Measurements from ENCODE around the gene CTDP1.

Gene CTDP1

GRCh38 chr18:79679552-79680099 lies at the start of gene CTDP1:
Gene CTDP1, plus strand, starts transcription at chr18:79679803. Its CDS starts 145 bp downstream, at chr18:79679948.
- peak; percentile 76 for ATAC-seq
- TF ChIP-seq TCF4 (CRISPR knock-in tag; IDR thresholded peaks at IDR 0.05; ENCODE audit: borderline replicate concordance) (no peak), ZFP30 (CRISPR knock-in tag; IDR thresholded peaks at IDR 0.05) (no peak), RARB (CRISPR knock-in tag; IDR thresholded peaks at IDR 0.05) (no peak), ZFP3 (CRISPR knock-in tag; IDR thresholded peaks at IDR 0.05) (peak; percentile 82), GLIS3 (CRISPR knock-in tag; IDR thresholded peaks at IDR 0.05) (no peak), CSDC2 (CRISPR knock-in tag; IDR thresholded peaks at IDR 0.05) (peak; percentile 85; the same call in 1 of the 2 replicates), TSHZ2 (CRISPR knock-in tag; IDR thresholded peaks at IDR 0.05) (peak; percentile 85)
- TF ChIP-seq, protein P1, sequence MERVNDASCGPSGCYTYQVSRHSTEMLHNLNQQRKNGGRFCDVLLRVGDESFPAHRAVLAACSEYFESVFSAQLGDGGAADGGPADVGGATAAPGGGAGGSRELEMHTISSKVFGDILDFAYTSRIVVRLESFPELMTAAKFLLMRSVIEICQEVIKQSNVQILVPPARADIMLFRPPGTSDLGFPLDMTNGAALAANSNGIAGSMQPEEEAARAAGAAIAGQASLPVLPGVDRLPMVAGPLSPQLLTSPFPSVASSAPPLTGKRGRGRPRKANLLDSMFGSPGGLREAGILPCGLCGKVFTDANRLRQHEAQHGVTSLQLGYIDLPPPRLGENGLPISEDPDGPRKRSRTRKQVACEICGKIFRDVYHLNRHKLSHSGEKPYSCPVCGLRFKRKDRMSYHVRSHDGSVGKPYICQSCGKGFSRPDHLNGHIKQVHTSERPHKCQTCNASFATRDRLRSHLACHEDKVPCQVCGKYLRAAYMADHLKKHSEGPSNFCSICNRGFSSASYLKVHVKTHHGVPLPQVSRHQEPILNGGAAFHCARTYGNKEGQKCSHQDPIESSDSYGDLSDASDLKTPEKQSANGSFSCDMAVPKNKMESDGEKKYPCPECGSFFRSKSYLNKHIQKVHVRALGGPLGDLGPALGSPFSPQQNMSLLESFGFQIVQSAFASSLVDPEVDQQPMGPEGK (CRISPR knock-in tag; IDR thresholded peaks at IDR 0.05; ENCODE audit: borderline replicate concordance) = no peak

GRCh38 chr18:79630281-79631095 lies 49.1 kb upstream of the CTDP1 start:
- peak; percentile 63 for ATAC-seq
- TF ChIP-seq ZNF70 (CRISPR knock-in tag; IDR thresholded peaks at IDR 0.05) (no peak), ARNTL (CRISPR knock-in tag; IDR thresholded peaks at IDR 0.05; ENCODE audit: borderline replicate concordance, low read depth) (no peak), OSR1 (CRISPR knock-in tag; IDR thresholded peaks at IDR 0.05) (no peak), TOX (CRISPR knock-in tag; IDR thresholded peaks at IDR 0.05; ENCODE audit: borderline replicate concordance) (no peak), ZFP30 (CRISPR knock-in tag; IDR thresholded peaks at IDR 0.05) (no peak), TCF4 (CRISPR knock-in tag; IDR thresholded peaks at IDR 0.05; ENCODE audit: borderline replicate concordance) (no peak), TSHZ2 (CRISPR knock-in tag; IDR thresholded peaks at IDR 0.05) (no peak), BACH2 (CRISPR knock-in tag; IDR thresholded peaks at IDR 0.05; ENCODE audit: borderline replicate concordance) (no peak), RARB (CRISPR knock-in tag; IDR thresholded peaks at IDR 0.05) (no peak), ZC3H10 (CRISPR knock-in tag; IDR thresholded peaks at IDR 0.05) (no peak), CSDC2 (CRISPR knock-in tag; IDR thresholded peaks at IDR 0.05) (no peak), ZNF565 (CRISPR knock-in tag; conservative IDR thresholded peaks at IDR 0.05; ENCODE audit: low read depth) (no peak), ISL1 (CRISPR knock-in tag; IDR thresholded peaks at IDR 0.05) (no peak), ESRRG (CRISPR knock-in tag; IDR thresholded peaks at IDR 0.05) (no peak), CSRNP3 (CRISPR knock-in tag; IDR thresholded peaks at IDR 0.05) (no peak)
- TF ChIP-seq, protein P2, sequence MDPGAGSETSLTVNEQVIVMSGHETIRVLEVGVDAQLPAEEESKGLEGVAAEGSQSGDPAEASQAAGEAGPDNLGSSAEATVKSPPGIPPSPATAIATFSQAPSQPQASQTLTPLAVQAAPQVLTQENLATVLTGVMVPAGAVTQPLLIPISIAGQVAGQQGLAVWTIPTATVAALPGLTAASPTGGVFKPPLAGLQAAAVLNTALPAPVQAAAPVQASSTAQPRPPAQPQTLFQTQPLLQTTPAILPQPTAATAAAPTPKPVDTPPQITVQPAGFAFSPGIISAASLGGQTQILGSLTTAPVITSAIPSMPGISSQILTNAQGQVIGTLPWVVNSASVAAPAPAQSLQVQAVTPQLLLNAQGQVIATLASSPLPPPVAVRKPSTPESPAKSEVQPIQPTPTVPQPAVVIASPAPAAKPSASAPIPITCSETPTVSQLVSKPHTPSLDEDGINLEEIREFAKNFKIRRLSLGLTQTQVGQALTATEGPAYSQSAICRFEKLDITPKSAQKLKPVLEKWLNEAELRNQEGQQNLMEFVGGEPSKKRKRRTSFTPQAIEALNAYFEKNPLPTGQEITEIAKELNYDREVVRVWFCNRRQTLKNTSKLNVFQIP (CRISPR knock-in tag; IDR thresholded peaks at IDR 0.05; ENCODE audit: borderline replicate concordance, low read depth) = no peak
